Endometrial microvascular endothelial cells (primary cell): ENCODE data around the gene TMEM245. TPM values are rescaled to one million over a fixed set of nuclear protein-coding genes. Genes with fewer than 3 reads are reported as not detected.

ENCODE experiments used
- in situ Hi-C: cut with HindIII; loops from 2 replicates; pipeline ENCODE4 v1.10.0; 2017; ENCODE audit warnings: low sequenced_read_pairs, low pct_unique_long_range_greater_than_20kb; ENCODE audit errors: inconsistent ontology term
- total RNA-seq: library from RNA; depleted of rRNA; stranded (reverse); fragments of >200 nt; gene quantifications from one replicate; pipeline ENCODE4 v1.2.3, GENCODE V29; 2015; ENCODE audit errors: inconsistent ontology term

Gene TMEM245
- total RNA-seq, 1 donor from 2014 or later = 32.5 TPM

- in situ Hi-C loops = no loop called here
Measured at GRCh38 chr9:109040571-109040970, 79.2 kb downstream of the TMEM245 start.

- in situ Hi-C loops = no loop called here
Measured at GRCh38 chr9:109039539-109039938, 80.2 kb downstream of the TMEM245 start.

- in situ Hi-C loops = no loop called here
Measured at GRCh38 chr9:109037946-109038715, 81.6 kb downstream of the TMEM245 start.

- in situ Hi-C loops = no loop called here
Measured at GRCh38 chr9:109036744-109037680, 82.7 kb downstream of the TMEM245 start.

- in situ Hi-C loops = no loop called here
Measured at GRCh38 chr9:109035684-109036423, 83.9 kb downstream of the TMEM245 start.

- in situ Hi-C loops = no loop called here
Measured at GRCh38 chr9:109033941-109034700, 85.6 kb downstream of the TMEM245 start.

- in situ Hi-C loops = no loop called here
Measured at GRCh38 chr9:109031241-109031640, 88.5 kb downstream of the TMEM245 start.

- in situ Hi-C loops = no loop called here
Measured at GRCh38 chr9:109030426-109030825, 89.3 kb downstream of the TMEM245 start.

GRCh38 chr9:109028457-109028856 is 91.3 kb downstream of the TMEM245 start:
- in situ Hi-C loops = no loop called here

GRCh38 chr9:109027176-109027575 is 92.6 kb downstream of the TMEM245 start:
- in situ Hi-C loops = no loop called here

- in situ Hi-C loops = no loop called here
Measured at GRCh38 chr9:109026306-109026705, 93.4 kb downstream of the TMEM245 start.

GRCh38 chr9:109022873-109023272 is 96.9 kb downstream of the TMEM245 start:
- in situ Hi-C loops = loop anchor here (25.0 kb wide), 1 partner anchor 89 kb away; the partner anchor contains the start of gene TMEM245

GRCh38 chr9:109020581-109021511 is 98.9 kb downstream of the TMEM245 start:
- in situ Hi-C loops = loop anchor here (25.0 kb wide), 1 partner anchor 91 kb away; the partner anchor contains the start of gene TMEM245

- in situ Hi-C loops = loop anchor here (25.0 kb wide), 1 partner anchor 92 kb away; the partner anchor contains the start of gene TMEM245
Measured at GRCh38 chr9:109020113-109020512, 99.6 kb downstream of the TMEM245 start.

GRCh38 chr9:109019420-109019819 is 100.3 kb downstream of the TMEM245 start:
- in situ Hi-C loops = loop anchor here (25.0 kb wide), 1 partner anchor 93 kb away; the partner anchor contains the start of gene TMEM245

GRCh38 chr9:109017493-109017892 is 102.3 kb downstream of the TMEM245 start:
- in situ Hi-C loops = loop anchor here (25.0 kb wide), 1 partner anchor 95 kb away; the partner anchor contains the start of gene TMEM245

GRCh38 chr9:109017061-109017460 is 102.7 kb downstream of the TMEM245 start:
- in situ Hi-C loops = loop anchor here (25.0 kb wide), 1 partner anchor 95 kb away; the partner anchor contains the start of gene TMEM245
